Large intestine (tissue), 3 donors: ENCODE data around the gene ATP6V0E2. TPM values are rescaled to one million over a fixed set of nuclear protein-coding genes. Genes with fewer than 3 reads are reported as not detected.
A peak's percentile ranks its signal among the peaks of the same experiment; 100 is the strongest.

Source experiments
- DNase-seq, 2 donors: peaks; one replicate each; pipeline versions ENCODE4 v3.0.0 to v3.0.0-alpha.2; 2013
- H3K27ac ChIP-seq: one replicate; pipeline ENCODE4 v1.5.1; 2013; ENCODE audit warnings: low read length
- H3K27me3 ChIP-seq: 2 replicates; pipeline ENCODE4 v1.6.1; 2013; ENCODE audit warnings: low read length; ENCODE audit not compliant: control insufficient read depth, insufficient read depth
- H3K36me3 ChIP-seq: 2 replicates; pipeline ENCODE4 v1.6.1; 2013; ENCODE audit warnings: low read length; ENCODE audit not compliant: control insufficient read depth, insufficient read depth
- H3K4me1 ChIP-seq: one replicate; pipeline ENCODE4 v1.6.1; 2013; ENCODE audit warnings: low read length; ENCODE audit not compliant: control insufficient read depth, insufficient read depth
- H3K4me3 ChIP-seq: one replicate; pipeline ENCODE4 v1.5.1; 2013; ENCODE audit warnings: low read length
- H3K9me3 ChIP-seq: one replicate; pipeline ENCODE4 v1.6.1; 2013; ENCODE audit warnings: mild to moderate bottlenecking, low read depth, low read length, moderate library complexity; ENCODE audit not compliant: control insufficient read depth
- WGBS: methylation state at CpG from one replicate; pipeline ENCODE4 v1.1.5; 2013; ENCODE audit warnings: low lambda C conversion rate; ENCODE audit not compliant: insufficient coverage; 5-methylcytosine and 5-hydroxymethylcytosine counted together
- polyA plus RNA-seq: library from polyadenylated mRNA; unstranded; fragments of 120-200 nt; gene quantifications from one replicate; pipeline ENCODE4 v1.2.1, GENCODE V29; 2013

Gene ATP6V0E2
- polyA plus RNA-seq, 1 donor = 15.6 TPM

GRCh38 chr7:149879766-149880637 lies 6.2 kb downstream of the ATP6V0E2 start:
- peak in 1 of 2 donors; percentile 0 for DNase-seq
- no peak overlapping the region for H3K27ac ChIP-seq
- no CpG with 5 or more reads among the region's 16 CpGs for WGBS

GRCh38 chr7:149880638-149881311 lies 7.0 kb downstream of the ATP6V0E2 start:
- 100% methylated on average over 1 of the region's 14 CpGs for WGBS
- DNase-seq = peak in 1 of 2 donors; percentile 3
- Histone ChIP-seq H3K4me1 (peaks cover 6% of the 10 kb centered on the region), H3K27me3 (no peaks in the 10 kb centered on the region), H3K36me3 (no peaks in the 10 kb centered on the region), H3K4me3 (no peak overlapping the region), H3K9me3 (no peaks in the 10 kb centered on the region), H3K27ac (no peak overlapping the region)

More at GRCh38 chr7:149879766-149880637, 6.2 kb downstream of the ATP6V0E2 start:
- Histone ChIP-seq H3K9me3 (no peaks in the 10 kb centered on the region), H3K36me3 (no peaks in the 10 kb centered on the region), H3K4me1 (no peaks in the 10 kb centered on the region), H3K27me3 (peaks cover 2% of the 10 kb centered on the region), H3K4me3 (no peak overlapping the region)

- Histone ChIP-seq H3K27ac (no peak overlapping the region), H3K9me3 (no peaks in the 10 kb centered on the region), H3K27me3 (no peaks in the 10 kb centered on the region), H3K36me3 (no peaks in the 10 kb centered on the region), H3K4me1 (peaks cover 6% of the 10 kb centered on the region), H3K4me3 (no peak overlapping the region)
- WGBS = no CpG with 5 or more reads among the region's 19 CpGs
- peak in 1 of 2 donors; percentile 1 for DNase-seq
Observed at GRCh38 chr7:149881328-149882247, 7.8 kb downstream of the ATP6V0E2 start.

- Histone ChIP-seq H3K27ac (no peak overlapping the region), H3K4me3 (no peak overlapping the region), H3K27me3 (no peaks in the 10 kb centered on the region), H3K4me1 (peaks cover 6% of the 10 kb centered on the region), H3K9me3 (no peaks in the 10 kb centered on the region), H3K36me3 (no peaks in the 10 kb centered on the region)
- no CpG with 5 or more reads among the region's 11 CpGs for WGBS
- peak in 1 of 2 donors; percentile 1 for DNase-seq
Observed at GRCh38 chr7:149882248-149883047, 8.7 kb downstream of the ATP6V0E2 start.

- no peak overlapping the region for H3K4me3 ChIP-seq
- WGBS = no CpG with 5 or more reads among the region's 8 CpGs
- H3K36me3 ChIP-seq = no peaks in the 10 kb centered on the region
- peaks cover 6% of the 10 kb centered on the region for H3K4me1 ChIP-seq
- no peaks in the 10 kb centered on the region for H3K9me3 ChIP-seq
- H3K27me3 ChIP-seq = no peaks in the 10 kb centered on the region
- no peak for DNase-seq
- no peak overlapping the region for H3K27ac ChIP-seq
Observed at GRCh38 chr7:149883048-149883438, 9.3 kb downstream of the ATP6V0E2 start.

GRCh38 chr7:149883452-149883861 lies 9.7 kb downstream of the ATP6V0E2 start:
- Histone ChIP-seq H3K9me3 (no peaks in the 10 kb centered on the region), H3K36me3 (no peaks in the 10 kb centered on the region), H3K4me1 (peaks cover 6% of the 10 kb centered on the region), H3K4me3 (no peak overlapping the region), H3K27ac (no peak overlapping the region), H3K27me3 (no peaks in the 10 kb centered on the region)
- peak in 1 of 2 donors; percentile 48 for DNase-seq
- WGBS = 0% methylated on average over 1 of the region's 12 CpGs

- H3K36me3 ChIP-seq = no peaks in the 10 kb centered on the region
- no peaks in the 10 kb centered on the region for H3K9me3 ChIP-seq
- H3K4me3 ChIP-seq = no peak overlapping the region
- peaks cover 6% of the 10 kb centered on the region for H3K4me1 ChIP-seq
- 92% methylated on average over 2 of the region's 4 CpGs for whole genome bisulfite sequencing
- no peaks in the 10 kb centered on the region for H3K27me3 ChIP-seq
- H3K27ac ChIP-seq = no peak overlapping the region
- DNase-seq = peak in 1 of 2 donors; percentile 7
Observed at GRCh38 chr7:149884016-149884415, 10.2 kb downstream of the ATP6V0E2 start.

GRCh38 chr7:149884541-149884940 lies 10.8 kb downstream of the ATP6V0E2 start:
- Histone ChIP-seq H3K4me1 (peaks cover 6% of the 10 kb centered on the region), H3K27ac (no peak overlapping the region), H3K27me3 (no peaks in the 10 kb centered on the region), H3K36me3 (no peaks in the 10 kb centered on the region), H3K9me3 (no peaks in the 10 kb centered on the region), H3K4me3 (no peak overlapping the region)
- WGBS = no CpG with 5 or more reads among the region's 2 CpGs
- peak in 1 of 2 donors; percentile 1 for DNase-seq

- no CpG with 5 or more reads among the region's 13 CpGs for WGBS
- DNase-seq = peak in 1 of 2 donors; percentile 49
Observed at GRCh38 chr7:149885191-149886017, 11.6 kb downstream of the ATP6V0E2 start.

More at GRCh38 chr7:149885191-149886017, 11.6 kb downstream of the ATP6V0E2 start:
- H3K27ac ChIP-seq = no peak overlapping the region
- H3K4me3 ChIP-seq = no peak overlapping the region
- no peaks in the 10 kb centered on the region for H3K9me3 ChIP-seq
- H3K4me1 ChIP-seq = peaks cover 6% of the 10 kb centered on the region
- no peaks in the 10 kb centered on the region for H3K36me3 ChIP-seq
- H3K27me3 ChIP-seq = no peaks in the 10 kb centered on the region
